C4-2B (cell line): ENCODE results near the gene MYO1C.
"Not testable (repeated sequence)": the region's sequence is repeated elsewhere in the genome, so short reads cannot be mapped to it uniquely, and the experiment has no call there.

Experiments
- H3K27ac ChIP-seq: fragments of 450-650 bp; 2 replicates; pipeline ENCODE4 v1.5.1; 2017
- ZFX ChIP-seq: fragments of 450-650 bp; IDR thresholded peaks from 2 replicates; pipeline ENCODE4 v1.6.1; 2017
- TF ChIP-seq, protein P1 (sequence below): fragments of 450-650 bp; conservative IDR thresholded peaks from 2 replicates; pipeline ENCODE4 v1.5.1; 2017; ENCODE audit warnings: mild to moderate bottlenecking

The MYO1C gene

DNA sequence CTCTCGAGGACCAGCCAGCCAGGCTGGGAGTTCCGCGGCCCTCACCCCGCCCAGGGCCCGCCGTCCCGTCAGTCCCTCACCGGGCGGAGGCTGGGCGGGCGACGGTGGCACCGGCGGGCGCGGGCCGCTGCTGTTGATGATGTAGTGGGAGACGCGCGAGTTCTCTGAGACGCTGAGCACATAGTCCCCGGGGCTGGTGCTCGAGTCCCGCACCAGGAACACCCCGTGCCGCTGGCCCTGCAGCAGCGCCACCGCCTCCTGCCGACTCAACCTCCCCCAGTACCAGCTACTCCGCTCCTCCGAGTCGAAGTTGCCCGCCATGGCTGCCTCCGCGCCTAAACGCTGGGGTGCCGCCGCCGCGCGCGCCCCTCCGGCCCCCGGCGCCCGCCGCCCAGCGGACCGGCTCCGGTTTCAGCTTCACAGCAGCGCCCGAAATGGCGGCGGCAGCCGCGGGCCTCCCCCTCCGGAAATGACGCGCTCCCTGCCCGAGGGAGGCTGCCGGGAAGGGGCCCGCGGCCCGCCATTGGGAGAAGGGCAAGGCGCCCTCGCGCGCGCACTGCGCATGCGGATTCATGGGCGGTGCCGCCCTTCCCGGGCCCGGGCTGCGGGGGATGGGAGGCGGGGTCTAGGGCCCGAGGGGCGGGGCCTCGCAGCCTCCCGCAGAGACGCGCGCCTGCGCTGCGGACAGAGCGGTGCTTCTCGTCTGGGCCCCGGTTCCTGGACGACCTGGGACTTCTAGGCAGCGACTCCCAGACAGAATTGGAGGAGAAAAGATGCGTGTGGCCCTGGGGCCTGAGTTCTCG lies 36.5 kb downstream of the MYO1C start, which contains the start of gene CRK:
Gene CRK, minus strand, starts transcription at position 436 of the 803 bp plus-strand sequence. Its CDS starts 115 bp downstream, at position 321.
- TF ChIP-seq, protein P1, sequence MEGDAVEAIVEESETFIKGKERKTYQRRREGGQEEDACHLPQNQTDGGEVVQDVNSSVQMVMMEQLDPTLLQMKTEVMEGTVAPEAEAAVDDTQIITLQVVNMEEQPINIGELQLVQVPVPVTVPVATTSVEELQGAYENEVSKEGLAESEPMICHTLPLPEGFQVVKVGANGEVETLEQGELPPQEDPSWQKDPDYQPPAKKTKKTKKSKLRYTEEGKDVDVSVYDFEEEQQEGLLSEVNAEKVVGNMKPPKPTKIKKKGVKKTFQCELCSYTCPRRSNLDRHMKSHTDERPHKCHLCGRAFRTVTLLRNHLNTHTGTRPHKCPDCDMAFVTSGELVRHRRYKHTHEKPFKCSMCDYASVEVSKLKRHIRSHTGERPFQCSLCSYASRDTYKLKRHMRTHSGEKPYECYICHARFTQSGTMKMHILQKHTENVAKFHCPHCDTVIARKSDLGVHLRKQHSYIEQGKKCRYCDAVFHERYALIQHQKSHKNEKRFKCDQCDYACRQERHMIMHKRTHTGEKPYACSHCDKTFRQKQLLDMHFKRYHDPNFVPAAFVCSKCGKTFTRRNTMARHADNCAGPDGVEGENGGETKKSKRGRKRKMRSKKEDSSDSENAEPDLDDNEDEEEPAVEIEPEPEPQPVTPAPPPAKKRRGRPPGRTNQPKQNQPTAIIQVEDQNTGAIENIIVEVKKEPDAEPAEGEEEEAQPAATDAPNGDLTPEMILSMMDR: no peak
- peak; percentile 84; the same call in 1 of the 2 replicates for TF ChIP-seq ZFX
- peak within 1 kb of the TSS; percentile 97 for H3K27ac ChIP-seq

DNA sequence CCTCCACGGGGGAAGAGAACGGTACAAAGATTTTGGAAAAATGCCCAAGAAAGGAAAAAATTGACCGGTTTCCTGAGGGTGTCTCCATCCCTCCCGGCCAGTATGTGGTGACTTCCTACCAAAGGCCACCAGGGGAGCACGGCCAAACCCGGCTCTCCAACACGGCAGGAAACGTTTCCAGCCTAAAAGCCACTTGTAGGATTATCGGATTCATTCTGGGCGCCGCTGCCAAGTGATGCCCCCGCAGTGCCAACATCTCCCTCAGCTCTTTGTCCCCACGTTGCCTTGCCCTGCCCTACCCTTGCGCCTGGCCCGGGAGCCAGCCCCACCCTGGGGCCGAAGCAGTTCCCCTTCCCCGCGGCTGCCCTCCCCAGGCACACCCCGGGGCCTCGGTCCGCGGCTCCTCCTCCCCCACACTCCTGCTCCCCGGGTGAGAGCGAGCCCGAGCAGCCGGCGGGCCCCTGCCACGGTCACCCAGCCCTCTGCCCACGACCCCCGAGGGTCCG lies 37.1 kb downstream of the MYO1C start:
- H3K27ac ChIP-seq: peak overlapping the region; percentile 97
- TF ChIP-seq ZFX: no peak
- TF ChIP-seq, protein P1: no peak; the same call in 1 of the 2 replicates

DNA sequence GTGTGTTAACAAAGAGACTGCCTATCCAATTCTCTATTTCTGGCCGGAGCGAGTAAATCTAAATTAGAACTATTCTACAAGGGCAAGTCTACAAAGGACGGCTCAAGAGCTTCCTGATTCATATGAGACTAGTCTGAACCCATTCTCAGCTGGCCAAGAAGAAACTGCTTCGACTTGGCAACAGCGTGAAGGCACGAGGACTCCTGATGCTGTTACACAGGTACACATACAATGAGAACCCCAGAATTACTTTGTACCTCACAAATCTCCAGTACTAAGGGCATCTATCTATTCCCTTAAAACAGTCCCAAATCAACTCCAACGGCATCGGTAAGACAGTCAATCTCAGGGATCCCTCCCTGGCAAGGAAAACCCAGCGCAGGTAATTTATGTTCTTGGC lies 37.9 kb downstream of the MYO1C start:
- peak overlapping the region; percentile 97; the same call in 1 of the 2 replicates for H3K27ac ChIP-seq

DNA sequence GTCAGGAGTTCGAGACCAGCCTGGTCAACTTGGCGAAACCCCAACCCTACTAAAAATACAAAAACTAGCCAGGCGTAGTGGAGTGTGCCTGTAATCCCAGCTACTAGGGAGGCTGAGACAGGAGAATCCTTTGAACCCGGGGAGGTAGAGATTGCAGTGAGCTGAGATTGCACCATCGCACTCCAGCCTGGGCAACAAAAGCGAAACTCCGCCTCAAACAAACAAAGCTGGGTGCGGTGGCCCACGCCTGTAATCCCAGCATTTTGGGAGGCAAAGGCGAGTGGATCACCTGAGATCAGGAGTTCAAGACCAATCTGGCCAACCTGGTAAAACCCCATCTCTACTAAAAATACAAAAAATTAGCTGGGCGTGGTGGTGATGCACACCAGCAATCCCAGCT lies 38.8 kb downstream of the MYO1C start:
- H3K27ac ChIP-seq: not testable (repeated sequence)

More for the DNA sequence above, 37.9 kb downstream of the MYO1C start:
- no peak for TF ChIP-seq ZFX
- TF ChIP-seq, protein P1: no peak

DNA sequence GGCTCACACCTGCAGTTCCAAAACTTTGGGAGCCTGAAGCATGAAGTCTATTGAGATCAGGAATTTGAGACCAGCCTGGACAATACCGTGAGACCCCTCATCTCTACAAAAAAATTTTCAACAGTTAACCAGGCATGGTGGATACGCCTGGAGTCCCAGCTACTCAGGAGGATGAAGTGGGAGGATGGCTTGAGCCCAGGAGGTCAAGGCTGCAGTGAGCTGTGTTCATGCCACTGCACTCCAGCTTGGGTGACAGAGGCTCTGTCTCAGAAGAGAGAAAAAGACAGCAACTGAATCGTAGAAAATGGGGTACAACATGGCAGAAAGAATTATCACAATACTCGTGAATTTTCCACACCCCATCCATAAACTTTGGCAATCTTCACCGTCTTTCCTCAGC lies 39.6 kb downstream of the MYO1C start:
- H3K27ac ChIP-seq: no peak overlapping the region
- TF ChIP-seq, protein P1: no peak
- no peak for TF ChIP-seq ZFX

DNA sequence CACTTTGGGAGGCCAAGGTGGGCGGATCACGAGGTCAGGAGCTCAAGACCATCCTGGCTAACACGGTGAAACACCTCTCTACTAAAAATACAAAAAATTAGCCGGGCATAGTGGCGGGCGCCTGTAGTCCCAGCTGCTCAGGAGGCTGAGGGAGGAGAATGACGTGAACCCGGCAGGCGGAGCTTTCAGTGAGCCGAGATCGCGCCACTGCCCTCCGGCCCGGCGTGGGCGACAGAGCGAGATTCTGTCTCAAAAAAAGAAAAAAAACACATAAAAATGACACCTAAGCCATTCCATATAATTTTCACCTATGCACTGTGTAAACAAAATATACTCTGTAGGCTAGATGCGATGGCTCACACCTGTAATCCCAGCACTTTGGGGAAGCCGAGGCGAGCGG lies 42.2 kb downstream of the MYO1C start:
- H3K27ac ChIP-seq: not testable (repeated sequence)

DNA sequence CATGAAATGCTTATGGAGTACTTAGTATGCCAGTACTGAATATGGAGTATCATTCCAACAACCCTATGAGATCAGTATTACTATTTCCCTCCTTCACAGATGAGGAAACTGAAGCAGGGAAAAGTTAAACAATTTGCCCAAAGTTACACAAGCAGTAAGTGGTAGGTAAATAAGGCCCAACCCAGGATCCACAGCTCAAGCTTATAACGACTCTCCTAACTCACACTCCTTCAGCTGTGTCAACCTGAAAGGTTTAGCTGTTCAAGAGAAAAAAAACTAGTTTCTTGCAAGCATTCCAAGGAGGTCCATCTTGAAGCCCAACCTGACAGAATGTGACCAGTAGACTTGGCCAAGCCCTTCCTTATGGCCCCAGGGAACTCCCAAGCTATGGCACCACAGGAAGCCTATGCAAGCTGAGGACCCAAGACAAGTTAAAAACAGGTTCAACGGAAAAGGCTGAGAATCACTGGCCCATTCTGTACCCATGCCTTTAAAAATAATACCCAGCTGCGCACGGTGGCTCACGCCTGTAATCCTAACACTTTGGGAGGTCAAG lies 43.0 kb downstream of the MYO1C start:
- H3K27ac ChIP-seq: no peak overlapping the region
- TF ChIP-seq ZFX: no peak
- TF ChIP-seq, protein P1: no peak

DNA sequence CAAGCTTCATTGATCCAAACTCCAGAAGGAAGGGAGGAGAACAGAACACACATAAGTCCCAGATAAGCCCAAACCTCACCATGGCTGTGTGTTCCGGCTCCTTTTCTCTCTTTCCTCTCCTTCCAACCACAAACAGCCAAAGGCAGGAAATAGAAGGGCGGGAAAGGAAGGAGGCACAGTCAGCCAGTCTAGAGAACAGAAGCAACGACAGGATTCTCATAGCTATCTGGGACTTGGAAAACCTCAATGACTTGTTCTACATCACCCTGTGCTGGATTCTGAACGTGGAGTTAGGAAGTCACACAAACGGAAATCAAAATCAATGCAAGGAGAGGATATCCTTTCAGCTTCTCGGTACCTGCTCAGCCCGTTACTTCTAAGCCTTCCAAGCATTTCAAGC lies 45.4 kb downstream of the MYO1C start:
- TF ChIP-seq, protein P1: no peak
- no peak for TF ChIP-seq ZFX
- no peak overlapping the region for H3K27ac ChIP-seq
